Measurements from ENCODE around the gene CHAC2. TPM values are rescaled to one million over a fixed set of nuclear protein-coding genes. Genes with fewer than 3 reads are reported as not detected.

Gene CHAC2
- total and polyA plus RNA-seq, 9 of the 15 experiments (the other 6 are each of a cell fraction or from before 2014, with no cell fraction given): 9.8 to 35.6 (median 18.2) TPM

DNA sequence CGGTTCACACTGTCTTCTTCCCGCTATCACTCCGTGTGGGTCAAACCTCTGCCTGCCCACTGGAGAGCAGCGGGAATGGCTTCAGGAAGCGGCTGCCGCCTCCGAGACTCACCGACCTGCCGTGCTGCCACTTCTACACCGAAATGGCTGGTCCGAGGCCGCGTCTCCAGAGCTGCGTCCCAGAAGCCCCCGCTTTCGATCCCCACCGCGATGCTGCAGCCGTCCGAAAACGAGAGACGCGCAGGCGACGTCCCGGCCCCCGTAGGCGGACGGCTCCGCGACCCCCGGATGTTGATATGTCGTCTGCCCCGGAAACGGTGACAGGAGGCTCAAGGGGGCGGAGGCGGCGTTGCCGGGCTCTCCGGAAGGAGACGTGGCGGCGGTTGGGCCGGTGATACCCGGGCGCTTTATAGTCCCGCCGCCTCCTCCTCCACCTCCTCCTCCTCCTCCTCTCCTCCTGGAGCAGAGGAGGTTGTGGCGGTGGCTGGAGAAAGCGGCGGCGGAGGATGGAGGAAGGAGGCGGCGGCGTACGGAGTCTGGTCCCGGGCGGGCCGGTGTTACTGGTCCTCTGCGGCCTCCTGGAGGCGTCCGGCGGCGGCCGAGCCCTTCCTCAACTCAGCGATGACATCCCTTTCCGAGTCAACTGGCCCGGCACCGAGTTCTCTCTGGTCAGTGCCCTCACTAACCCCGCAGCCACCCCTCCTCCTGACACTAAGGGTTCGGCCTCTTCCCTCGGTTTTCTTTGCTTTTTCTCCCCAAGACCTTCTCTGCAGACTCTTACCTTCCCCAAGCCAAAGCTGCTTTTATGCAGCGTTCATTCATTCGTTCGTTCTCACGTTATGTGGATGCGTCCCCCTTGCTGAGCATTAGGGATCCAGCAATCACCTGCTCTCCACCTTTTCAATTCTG is 19.4 kb downstream of the CHAC2 start, which contains the start of the genes ASB3 and ERLEC1 (continued):
- TF ChIP-seq AFF4 (CRISPR knock-in tag; IDR thresholded peaks at IDR 0.05) (peak; percentile 40; the same call in 1 of the 2 replicates), PCBP1 (IDR thresholded peaks at IDR 0.05; ENCODE audit: low read depth, low read length, poor library complexity, severe bottlenecking) (peak; percentile 75), RB1 (IDR thresholded peaks at IDR 0.05; ENCODE audit: low read depth) (peak; percentile 60), ETV5 (CRISPR knock-in tag; IDR thresholded peaks at IDR 0.05; ENCODE audit: low read depth) (peak; percentile 65; the same call in 1 of the 2 replicates), BRD9 (IDR thresholded peaks at IDR 0.05; ENCODE audit: low read depth, partially characterized antibody) (no peak), KAT7 (CRISPR knock-in tag; IDR thresholded peaks at IDR 0.05; ENCODE audit: borderline replicate concordance) (peak; percentile 81; the same call in 1 of the 2 replicates), FOXA3 (CRISPR knock-in tag; conservative IDR thresholded peaks at IDR 0.05 in 1 of 2, IDR thresholded peaks at IDR 0.05 in 1 of 2) (0 out of 4 replicates have a peak, but pooled peaks of 1 of the 2 experiments have one; percentile 53), CBFA2T2 (conservative IDR thresholded peaks at IDR 0.05) (no peak), SMARCB1 (IDR thresholded peaks at IDR 0.05; ENCODE audit: insufficient read length, low read depth) (no peak), ZNF174 (CRISPR knock-in tag; IDR thresholded peaks at IDR 0.05) (no peak), TAF1 (IDR thresholded peaks at IDR 0.05; ENCODE audit: control insufficient read depth, extremely low read depth, insufficient read depth, low read length, severe bottlenecking) (peak; percentile 84), HNRNPH1 (optimal IDR thresholded peaks at IDR 0.05; ENCODE audit: low read depth, low read length) (no peak), TRIM24 (IDR thresholded peaks at IDR 0.05) (peak in 1 of 2 experiments; percentile 60; a peak in 3 of 4 replicates), ZNF561 (CRISPR knock-in tag; conservative IDR thresholded peaks at IDR 0.05) (no peak), SAFB (IDR thresholded peaks at IDR 0.05; ENCODE audit: borderline replicate concordance, low read depth, low read length) (no peak), SUPT5H (IDR thresholded peaks at IDR 0.05) (peak; percentile 84), TAF7 (tag; IDR thresholded peaks at IDR 0.05) (peak; percentile 53), TCF7 (IDR thresholded peaks at IDR 0.05; ENCODE audit: borderline replicate concordance) (no peak), ATF1 (CRISPR knock-in tag; IDR thresholded peaks at IDR 0.05) (no peak), ATF1 (tag; IDR thresholded peaks at IDR 0.05) (peak; percentile 86), CBFB (CRISPR knock-in tag; IDR thresholded peaks at IDR 0.05) (peak; percentile 58; the same call in 1 of the 2 replicates), DIDO1 (tag; IDR thresholded peaks at IDR 0.05; ENCODE audit: low read depth) (peak; percentile 82), ELF4 (CRISPR knock-in tag; IDR thresholded peaks at IDR 0.05) (no peak)
- TF ChIP-seq, protein P1, sequence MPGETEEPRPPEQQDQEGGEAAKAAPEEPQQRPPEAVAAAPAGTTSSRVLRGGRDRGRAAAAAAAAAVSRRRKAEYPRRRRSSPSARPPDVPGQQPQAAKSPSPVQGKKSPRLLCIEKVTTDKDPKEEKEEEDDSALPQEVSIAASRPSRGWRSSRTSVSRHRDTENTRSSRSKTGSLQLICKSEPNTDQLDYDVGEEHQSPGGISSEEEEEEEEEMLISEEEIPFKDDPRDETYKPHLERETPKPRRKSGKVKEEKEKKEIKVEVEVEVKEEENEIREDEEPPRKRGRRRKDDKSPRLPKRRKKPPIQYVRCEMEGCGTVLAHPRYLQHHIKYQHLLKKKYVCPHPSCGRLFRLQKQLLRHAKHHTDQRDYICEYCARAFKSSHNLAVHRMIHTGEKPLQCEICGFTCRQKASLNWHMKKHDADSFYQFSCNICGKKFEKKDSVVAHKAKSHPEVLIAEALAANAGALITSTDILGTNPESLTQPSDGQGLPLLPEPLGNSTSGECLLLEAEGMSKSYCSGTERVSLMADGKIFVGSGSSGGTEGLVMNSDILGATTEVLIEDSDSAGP (CRISPR knock-in tag; IDR thresholded peaks at IDR 0.05): no peak

All from K562 (cell line).